ENCODE measurements around the gene PLGRKT.
"Not testable (repeated sequence)": the region's sequence is repeated elsewhere in the genome, so short reads cannot be mapped to it uniquely, and the experiment has no call there.

The PLGRKT gene

DNA sequence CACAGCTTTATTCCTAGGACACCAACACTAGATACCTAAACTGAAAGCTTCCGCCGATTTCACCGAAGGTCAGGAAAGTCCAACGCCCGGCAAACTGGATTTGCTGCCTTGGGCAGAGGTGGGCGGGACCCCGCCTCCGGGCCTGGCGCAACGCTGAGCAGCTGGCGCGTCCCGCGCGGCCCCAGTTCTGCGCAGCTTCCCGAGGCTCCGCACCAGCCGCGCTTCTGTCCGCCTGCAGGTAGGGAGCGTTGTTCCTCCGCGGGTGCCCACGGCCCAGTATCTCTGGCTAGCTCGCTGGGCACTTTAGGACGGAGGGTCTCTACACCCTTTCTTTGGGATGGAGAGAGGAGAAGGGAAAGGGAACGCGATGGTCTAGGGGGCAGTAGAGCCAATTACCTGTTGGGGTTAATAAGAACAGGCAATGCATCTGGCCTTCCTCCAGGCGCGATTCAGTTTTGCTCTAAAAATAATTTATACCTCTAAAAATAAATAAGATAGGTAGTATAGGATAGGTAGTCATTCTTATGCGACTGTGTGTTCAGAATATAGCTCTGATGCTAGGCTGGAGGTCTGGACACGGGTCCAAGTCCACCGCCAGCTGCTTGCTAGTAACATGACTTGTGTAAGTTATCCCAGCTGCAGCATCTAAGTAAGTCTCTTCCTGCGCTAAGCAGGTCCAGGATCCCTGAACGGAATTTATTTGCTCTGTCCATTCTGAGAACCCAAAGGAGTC is 12.8 kb upstream of the PLGRKT start, which contains the start of gene CD274:
CD274 (plus strand) TSS at position 184 of the 733 bp plus-strand sequence. CDS start 5,572 bp downstream, outside the sequence.
- DNase-seq = peak; percentile 93

DNA sequence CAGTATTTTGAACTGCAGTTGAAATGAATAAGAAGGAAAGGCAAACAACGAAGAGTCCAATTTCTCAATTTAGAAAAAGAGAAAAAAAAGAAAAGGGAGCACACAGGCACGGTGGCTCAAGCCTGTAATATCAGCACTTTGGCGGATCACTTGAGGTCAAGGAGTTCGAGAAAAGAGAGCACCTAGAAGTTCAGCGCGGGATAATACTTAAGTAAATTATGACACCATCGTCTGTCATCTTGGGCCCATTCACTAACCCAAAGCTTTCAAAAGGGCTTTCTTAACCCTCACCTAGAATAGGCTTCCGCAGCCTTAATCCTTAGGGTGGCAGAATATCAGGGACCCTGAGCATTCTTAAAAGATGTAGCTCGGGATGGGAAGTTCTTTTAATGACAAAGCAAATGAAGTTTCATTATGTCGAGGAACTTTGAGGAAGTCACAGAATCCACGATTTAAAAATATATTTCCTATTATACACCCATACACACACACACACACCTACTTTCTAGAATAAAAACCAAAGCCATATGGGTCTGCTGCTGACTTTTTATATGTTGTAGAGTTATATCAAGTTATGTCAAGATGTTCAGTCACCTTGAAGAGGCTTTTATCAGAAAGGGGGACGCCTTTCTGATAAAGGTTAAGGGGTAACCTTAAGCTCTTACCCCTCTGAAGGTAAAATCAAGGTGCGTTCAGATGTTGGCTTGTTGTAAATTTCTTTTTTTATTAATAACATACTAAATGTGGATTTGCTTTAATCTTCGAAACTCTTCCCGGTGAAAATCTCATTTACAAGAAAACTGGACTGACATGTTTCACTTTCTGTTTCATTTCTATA is 12.0 kb upstream of the PLGRKT start:
- no peak for DNase-seq

DNA sequence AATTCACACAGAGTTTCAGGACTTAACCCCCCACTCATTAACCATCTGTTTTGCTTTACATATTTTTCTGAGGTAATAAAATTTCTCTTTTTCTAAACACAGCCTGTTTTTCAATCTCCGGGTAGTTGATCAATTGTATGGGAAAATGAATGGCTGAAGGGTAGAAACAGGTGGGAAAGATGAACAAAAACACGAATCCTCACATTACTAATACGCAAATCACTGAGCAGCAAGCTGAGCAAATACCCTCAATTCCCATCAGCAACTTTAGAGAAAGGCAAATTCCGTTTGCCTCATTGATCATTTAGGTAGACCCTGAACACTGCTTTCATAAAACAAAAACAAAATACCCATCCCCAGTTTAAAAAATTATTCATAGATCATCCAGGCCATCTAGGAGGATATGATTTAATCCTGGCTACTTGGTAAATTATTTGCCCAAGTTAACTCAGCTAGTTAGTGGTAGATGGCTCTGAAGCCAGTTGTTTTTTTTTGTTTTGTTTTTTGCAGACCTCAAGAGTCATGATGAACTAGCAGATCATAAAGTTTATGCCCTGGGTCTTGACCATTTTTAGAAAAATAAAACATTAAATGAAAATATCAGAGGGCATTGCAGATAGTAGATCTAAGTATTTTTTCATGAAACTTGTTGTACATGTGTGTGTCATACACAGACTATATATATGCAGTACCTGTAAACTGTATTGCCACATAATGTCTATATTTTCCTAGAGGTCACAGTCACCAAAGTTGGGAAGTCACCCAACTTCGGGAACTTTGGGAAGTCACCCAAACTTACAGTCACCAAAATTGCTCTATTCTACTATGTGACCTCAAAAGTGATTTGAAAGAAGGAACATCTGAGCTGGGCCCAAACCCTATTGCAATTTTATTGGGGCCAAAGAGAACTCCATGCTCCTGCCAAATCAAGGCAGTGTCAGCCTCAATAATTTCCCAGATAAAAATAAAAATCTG is 11.0 kb upstream of the PLGRKT start:
- no peak for DNase-seq

DNA sequence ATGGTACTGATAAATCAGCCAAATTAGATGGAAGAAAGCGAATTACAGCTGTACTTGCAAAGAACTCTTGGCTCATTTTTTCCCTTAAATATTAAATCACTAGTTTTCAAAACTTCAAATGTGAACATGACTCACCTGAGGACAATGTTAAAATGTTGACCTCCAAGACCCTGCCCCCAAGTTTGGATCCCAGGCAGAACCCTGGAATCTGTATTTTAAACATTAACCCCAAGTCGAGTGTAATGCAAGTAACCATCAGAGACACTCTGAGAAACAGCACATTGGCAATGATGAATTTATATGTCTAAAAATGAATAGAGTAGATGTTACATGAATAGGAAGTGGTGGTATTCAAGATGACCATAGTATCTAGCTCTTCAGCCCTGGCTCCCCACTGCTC is 10.3 kb upstream of the PLGRKT start:
- DNase-seq = no peak

DNA sequence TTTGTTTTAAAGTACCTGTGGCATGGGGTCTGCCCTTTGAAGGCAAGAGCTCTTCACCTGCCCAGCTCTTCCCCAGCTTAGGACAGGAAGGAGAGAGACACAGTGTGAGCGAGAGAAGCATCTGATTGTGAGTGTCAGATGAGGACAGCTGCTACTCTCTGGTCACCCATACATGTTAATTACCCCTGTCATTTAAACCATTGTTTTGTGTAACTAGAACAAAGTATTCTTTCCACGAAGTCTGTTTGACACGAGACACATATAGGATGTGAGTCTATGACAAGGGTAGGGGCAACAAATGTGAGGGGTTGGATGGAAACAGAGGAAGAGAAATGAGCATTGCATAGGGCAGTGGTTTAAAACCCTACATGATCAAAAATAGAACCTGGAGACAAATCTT is 9.6 kb upstream of the PLGRKT start:
- DNase-seq = no peak

DNA sequence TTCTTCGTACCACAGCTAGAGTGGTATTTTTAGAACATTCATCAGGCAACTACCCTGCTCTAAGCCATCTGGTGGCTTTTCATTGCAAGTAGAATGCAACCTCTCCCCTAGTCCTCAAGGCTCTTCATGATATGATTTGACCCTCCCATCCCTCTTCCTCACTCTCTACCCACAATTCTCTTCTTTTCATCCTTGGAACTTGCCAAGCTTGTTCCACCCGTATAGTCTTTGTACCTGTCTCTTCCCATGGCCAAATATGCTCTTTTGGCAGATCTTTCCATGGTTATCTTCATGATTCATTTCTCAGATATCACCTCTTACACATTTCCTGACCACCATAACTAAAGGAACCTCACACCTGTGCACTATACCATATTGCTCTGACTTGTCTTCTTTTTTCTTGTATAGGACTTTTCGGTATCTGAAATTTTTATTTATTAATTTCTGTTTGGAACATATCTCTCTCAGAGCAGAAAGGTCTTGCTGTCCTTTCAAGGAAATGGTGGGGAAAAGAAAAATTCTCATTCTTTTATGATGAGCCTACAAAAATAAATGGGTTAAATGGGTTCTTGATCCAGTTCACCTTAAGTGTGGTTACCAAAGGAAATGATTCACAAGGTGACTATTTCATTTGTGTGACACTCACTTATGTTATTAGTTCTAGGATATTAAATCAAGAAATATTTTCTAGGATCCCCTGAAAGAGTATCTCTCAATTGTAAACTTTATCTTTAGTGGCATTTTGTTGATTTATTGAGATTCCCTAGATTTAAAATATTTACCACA is 8.9 kb upstream of the PLGRKT start:
- peak; percentile 52 for DNase-seq

DNA sequence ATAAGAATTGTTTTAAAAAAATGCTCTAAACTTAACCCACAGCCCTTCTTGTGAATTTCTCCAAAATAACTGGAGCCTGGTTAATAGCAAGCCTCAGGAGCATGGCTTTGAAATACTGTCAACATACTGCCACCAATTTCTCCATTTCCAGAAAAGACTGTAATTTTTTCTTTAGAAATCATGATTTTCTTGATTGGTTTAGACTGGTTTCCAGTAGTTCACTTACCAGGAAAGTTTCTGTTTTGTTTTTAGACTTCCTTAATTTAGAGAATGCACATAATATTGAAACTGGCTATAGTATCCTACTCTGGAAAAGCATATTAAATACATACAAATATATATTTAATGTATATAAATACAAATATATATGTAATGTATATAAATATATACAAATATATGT is 8.2 kb upstream of the PLGRKT start:
- DNase-seq = no peak

DNA sequence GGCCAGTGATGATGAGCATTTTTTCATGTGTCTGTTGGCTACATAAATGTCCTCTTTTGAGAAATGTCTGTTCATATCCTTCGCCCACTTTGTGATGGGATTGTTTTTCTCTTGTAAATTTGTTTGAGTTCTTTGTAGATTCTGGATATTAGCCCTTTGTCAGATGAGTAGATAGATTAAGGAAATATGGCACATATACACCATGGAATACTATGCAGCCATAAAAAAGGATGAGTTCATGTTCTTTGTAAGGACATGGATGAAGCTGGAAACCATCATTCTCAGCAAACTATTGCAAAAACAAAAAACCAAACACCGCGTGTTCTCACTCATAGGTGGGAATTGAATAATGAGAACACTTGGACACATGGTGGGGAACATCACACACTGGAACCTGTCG is 7.4 kb upstream of the PLGRKT start:
- DNase-seq = not testable (repeated sequence)

DNA sequence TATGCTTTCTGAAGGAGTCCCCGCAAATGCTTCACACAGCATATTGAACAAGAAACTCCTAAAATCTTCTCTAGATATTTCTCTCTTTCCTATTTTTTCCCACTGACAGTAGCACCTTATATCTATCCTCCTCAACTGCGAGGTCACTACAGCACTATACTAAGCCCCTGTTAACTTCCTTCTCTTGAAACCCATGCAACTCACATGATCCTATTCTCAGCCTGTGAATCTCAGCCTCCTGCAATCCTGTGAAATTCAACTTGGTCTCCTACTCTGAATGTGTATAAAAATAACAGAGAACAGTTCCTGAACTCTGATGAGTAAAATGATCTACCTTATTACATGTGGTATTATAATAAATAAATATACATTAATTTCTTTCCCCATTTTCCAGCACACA is 6.1 kb upstream of the PLGRKT start:
- DNase-seq = no peak

DNA sequence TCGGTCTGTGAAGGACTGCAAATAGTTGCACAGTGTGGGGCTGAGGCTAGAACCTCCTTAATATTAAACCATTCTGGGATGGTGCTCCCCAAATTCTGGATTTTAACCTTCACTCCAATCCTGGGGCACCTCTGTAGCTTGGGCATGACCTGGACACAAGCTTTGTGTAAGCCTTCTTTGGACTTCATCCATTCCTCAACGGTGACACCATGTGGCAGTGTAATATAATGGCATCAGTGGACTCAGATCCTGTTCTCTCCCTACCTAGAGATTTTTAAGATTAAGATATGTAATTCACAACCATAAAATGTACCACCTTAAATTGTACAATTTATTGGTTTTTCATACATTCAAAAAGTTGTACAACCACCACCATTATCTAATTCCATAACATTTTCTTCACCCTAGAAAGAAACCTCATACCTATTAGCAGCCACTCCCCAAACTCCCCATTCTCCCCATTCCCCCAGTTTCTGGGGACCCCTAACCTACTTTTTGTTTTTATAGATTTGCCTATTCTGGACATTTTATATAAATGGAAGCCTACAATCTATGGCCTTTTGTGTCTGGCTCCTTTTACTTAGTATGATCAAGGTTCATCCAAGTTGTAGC is 4.8 kb upstream of the PLGRKT start:
- DNase-seq = peak; percentile 62

DNA sequence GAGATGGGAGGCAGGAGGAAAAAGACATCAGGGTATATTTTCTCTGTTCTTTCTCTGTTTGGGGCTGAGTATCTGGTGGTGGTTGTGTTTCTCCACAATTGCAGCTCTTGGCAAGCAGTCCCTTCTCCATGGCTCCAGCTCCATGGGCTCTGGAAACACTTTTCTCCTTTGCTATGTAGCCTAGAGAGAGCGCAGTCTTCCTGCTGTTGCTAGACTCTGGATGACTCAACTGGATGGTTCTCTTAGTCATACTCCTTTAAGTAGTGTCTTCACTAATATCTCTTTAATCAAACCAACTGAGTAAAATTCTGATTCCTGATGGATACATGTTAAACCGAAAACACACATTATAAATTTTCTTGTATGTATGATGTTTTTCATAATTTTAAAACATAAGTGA is 3.3 kb upstream of the PLGRKT start:
- DNase-seq = peak; percentile 55

DNA sequence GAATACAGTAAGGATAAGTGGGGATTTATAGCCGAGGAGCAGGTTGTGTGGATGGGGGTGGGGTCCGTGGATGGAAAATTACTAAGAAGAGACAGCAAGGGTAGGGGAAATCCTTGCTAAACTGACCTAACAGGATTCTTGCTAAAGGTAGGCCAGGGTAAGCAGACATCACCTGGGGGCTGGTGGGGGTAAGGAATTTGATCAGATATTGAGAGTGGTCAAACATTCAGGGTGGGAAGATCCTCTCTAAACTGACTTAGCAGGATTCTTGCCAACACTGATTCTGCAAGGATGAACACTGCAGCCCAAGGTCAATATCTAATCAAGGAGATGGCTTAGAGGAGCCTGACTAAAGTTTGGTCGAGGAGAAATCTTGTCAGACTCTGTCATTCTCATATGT is 2.7 kb upstream of the PLGRKT start:
- no peak for DNase-seq

DNA sequence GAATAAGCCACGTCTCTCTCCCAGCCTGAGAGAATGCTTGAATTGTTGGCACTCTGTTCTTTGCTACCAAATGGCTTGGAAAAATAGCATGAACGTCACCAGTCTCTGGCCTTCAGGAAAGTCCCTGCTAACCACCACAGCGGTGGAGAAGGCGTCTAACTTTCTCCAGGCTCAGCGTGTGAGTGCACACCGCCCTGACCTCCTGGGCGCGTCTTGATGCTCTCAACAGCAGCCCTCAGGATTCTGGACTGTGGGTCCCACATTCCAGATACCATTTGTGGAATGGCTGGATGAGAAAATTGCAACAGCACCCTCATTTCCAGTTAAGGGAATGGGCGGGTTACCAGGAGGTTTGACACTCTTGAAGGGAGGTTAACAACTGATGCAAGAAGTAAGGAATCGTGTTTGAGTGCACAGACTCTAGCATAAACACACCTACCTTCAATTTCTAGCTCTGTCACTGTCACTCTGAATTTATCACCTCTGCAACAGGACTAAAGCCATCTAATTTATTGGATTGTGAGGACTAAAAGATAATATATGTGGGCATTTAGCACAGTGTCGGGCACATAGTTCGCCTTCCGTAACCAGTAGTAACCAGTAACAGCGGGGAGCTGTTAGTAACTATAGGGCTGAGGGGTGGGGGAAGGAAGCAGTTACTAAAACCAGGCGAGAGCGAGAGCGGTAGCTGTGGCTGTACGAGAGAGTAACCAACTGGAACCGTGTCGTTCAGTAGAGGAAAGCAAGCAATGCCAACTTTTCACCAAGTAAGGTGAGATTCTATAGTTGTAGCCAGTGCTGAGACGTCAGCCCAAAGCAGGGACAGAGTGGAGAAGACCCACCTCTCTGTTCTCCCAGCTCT is 807 bp upstream of the PLGRKT start:
- peak; percentile 76 for DNase-seq

DNA sequence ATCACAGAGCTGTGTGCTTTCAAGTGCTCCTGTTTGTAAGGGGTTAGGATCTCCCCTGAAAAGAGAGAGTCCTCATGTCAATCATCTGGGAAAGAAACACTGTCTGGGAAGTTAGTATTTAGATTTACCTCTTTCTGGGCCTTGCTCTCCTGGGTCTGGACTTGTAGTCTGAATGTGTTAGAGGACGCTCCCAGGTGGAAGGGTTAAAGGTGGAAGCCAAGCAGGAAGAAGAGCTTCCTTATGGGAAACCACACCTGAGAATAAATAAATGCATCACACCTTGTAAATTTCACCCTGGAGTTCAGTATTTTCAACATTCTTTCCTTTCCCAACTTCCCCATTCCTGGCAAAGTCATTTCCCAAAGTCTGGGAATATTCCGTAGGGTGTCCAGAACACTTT is 1.3 kb downstream of the PLGRKT start:
- no peak for DNase-seq

DNA sequence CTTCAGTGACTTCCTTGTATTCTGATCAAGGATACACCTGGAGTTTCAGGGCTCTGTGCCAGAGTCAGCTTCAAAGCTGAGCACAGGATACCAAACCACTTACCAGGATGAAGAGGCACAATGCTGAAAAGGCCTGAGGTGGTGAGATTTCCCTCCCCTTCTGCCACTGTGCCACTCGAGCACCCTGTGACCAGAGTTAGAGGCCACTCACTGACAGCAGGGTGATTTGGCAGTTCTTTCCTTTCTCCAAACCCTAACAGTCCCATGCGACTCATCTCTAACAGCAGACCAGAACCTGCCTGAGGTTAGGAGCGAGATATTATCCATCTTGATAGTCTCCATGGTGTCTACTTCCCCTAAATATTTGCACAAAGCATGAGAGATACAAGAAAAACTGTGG is 1.8 kb downstream of the PLGRKT start:
- DNase-seq = no peak

DNA sequence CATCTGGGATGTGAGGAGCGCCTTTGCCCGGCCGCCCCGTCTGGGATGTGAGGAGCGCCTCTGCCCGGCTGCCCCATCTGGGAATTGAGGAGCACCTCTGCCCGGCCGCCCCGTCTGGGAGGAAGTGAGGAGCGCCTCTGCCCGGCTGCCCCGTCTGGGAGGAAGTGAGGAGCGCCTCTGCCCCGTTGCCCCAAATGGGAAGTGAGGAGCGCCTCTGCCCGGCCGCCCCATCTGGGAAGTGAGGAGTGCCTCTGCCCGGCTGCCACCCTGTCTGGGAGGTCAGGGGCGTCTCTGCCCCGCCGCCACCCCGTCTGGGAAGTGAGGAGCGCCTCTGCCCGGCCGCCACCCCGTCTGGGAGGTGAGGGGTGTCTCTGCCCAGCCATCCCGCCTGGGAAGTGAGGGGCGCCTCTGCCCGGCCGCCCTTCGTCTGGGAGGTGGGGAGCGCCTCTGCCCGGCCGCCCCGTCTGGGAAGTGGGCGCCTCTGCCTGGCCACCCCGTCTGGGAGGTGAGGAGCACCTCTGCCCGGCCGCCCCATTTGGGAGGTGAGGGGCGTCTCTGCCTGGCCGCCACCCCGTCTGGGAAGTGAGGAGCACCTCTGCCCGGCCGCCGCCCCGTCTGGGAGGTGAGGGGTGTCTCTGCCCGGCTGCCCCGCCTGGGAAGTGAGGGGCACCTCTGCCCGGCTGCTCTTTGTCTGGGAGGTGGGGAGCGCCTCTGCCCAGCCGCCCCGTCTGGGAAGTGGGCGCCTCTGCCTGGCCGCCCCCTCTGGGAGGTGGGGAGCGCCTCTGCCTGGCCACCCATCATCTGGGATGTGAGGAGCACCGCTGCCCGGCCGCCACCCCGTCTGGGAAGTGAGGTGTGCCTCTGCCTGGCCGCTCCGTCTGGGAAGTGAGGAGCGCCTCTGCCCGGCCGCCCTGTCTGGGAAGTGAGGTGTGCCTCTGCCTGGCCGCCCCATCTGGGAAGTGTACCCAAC is 3.6 kb downstream of the PLGRKT start:
- DNase-seq = not testable (repeated sequence)

DNA sequence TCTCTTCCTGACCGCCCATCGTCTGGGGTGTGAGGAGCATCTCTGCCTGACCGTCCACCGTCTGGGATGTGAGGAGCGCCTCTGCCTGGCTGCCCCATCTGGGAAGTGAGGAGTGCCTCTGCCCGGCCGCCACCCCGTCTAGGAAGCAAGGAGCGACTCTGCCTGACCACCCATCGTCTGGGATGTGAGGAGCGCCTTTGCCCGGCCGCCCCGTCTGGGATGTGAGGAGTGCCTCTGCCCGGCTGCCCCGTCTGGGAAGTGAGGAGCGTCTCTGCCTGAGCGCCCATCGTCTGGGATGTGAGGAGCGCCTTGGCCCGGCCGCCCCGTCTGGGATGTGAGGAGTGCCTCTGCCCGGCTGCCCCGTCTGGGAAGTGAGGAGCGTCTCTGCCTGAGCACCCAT is 4.4 kb downstream of the PLGRKT start:
- DNase-seq = not testable (repeated sequence)

DNA sequence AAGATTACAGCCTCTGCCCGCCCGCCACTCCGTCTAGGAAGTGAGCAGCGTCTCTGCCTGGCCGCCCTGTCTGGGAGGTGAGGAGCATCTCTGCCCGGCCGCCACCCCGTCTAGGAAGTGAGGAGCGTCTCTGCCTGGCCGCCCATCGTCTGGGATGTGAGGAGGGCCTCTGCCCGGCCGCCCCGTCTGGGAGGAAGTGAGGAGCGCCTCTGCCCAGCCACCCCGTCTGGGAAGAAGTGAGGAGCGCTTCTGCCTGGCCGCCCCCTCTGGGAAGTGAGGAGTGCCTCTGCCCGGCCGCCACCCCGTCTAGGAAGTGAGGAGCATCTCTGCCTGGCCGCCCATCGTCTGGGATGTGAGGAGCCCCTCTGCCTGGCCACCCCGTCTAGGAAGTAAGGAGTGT is 4.8 kb downstream of the PLGRKT start:
- DNase-seq = not testable (repeated sequence)

DNA sequence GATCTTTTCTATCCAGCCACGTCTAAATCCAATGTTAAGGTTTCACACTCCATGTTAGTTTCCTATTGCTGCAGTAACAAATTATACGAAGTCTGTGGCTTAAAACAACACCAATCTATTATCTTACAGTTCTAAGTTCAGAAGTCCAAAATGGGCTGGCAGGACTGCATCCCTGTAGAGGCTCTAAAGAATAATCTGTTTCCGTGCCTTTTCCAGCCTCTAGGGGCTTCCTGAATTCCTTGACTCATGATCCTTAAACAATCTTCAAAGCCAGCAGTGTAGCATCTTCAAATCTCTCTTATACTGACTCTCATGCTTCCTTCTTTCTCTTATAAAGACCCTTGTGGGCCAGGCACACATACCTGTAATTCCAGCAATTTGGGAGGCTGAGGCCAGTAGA is 6.8 kb downstream of the PLGRKT start:
- DNase-seq = no peak

Measured in activated CD4-positive, alpha-beta T cell treated with anti-CD3 and anti-CD28 coated beads, Interleukin-2, amount 50 U/mL, for 16 hours (primary cell).